Suprapubic skin (tissue), 4 donors: Measurements from ENCODE around the gene LCE2A. TPM values are rescaled to one million over a fixed set of nuclear protein-coding genes. Genes with fewer than 3 reads are reported as not detected.

Experiments used
- DNase-seq, 2 donors: peaks; one replicate each; pipeline ENCODE4 v3.0.0-alpha.2; 2019; ENCODE audit warnings: low spot score in 2 of 2
- H3K27ac ChIP-seq: fragments of 200-600 bp; sonication (generic); one replicate; pipeline ENCODE4 v1.5.1; 2019
- H3K27me3 ChIP-seq: fragments of 200-600 bp; sonication (generic); one replicate; pipeline ENCODE4 v1.5.1; 2019
- H3K36me3 ChIP-seq: fragments of 200-600 bp; sonication (generic); one replicate; pipeline ENCODE4 v1.5.1; 2019
- H3K4me1 ChIP-seq: fragments of 200-600 bp; sonication (generic); one replicate; pipeline ENCODE4 v1.5.1; 2019
- H3K4me3 ChIP-seq: fragments of 200-600 bp; sonication (generic); one replicate; pipeline ENCODE4 v1.5.1; 2019; ENCODE audit warnings: mild to moderate bottlenecking
- H3K9me3 ChIP-seq: fragments of 200-600 bp; sonication (generic); one replicate; pipeline ENCODE4 v1.5.1; 2019
- CTCF ChIP-seq, 2 donors: fragments of 200-600 bp in 1 of 2; fragments of 450-650 bp in 1 of 2; sonication (generic) in 1 of 2; IDR thresholded peaks; one replicate each; pipeline ENCODE4 v1.5.1; 2016 to 2019; ENCODE audit warnings: antibody characterized with exemption in 2 of 2, mild to moderate bottlenecking in 1 of 2, moderate library complexity in 1 of 2
- EP300 ChIP-seq: sonication (generic); formaldehyde crosslinking; IDR thresholded peaks from one replicate; pipeline ENCODE4 v1.6.1; 2017; ENCODE audit warnings: antibody characterized with exemption
- POLR2A ChIP-seq, 2 donors: fragments of 450-650 bp; IDR thresholded peaks; one replicate each; pipeline ENCODE4 v1.6.1; 2017; ENCODE audit warnings: antibody characterized with exemption in 2 of 2, mild to moderate bottlenecking in 2 of 2, moderate library complexity in 2 of 2
- POLR2AphosphoS5 ChIP-seq, 3 donors: sonication (generic); formaldehyde crosslinking; IDR thresholded peaks; one replicate each; pipeline ENCODE4 v1.6.1; 2017; ENCODE audit warnings: antibody characterized with exemption in 3 of 3
- WGBS: methylation state at CpG from one replicate; pipeline ENCODE4 v1.1.5; 2018; 5-methylcytosine and 5-hydroxymethylcytosine counted together
- total RNA-seq, 4 donors: library from RNA; depleted of rRNA; stranded (reverse); fragments of >200 nt; gene quantifications; one replicate each; pipeline ENCODE4 v1.1.0, GENCODE V29; 2016

Gene LCE2A
- total RNA-seq, 4 donors from 2014 or later = 28.2 to 457 (median 159) TPM

- no peak overlapping the region for H3K27ac ChIP-seq
- TF ChIP-seq CTCF (IDR thresholded peaks at IDR 0.05) = no peak
- TF ChIP-seq POLR2AphosphoS5 (IDR thresholded peaks at IDR 0.05) = no peak
- TF ChIP-seq EP300 = no peak
- no peak for TF ChIP-seq POLR2A (IDR thresholded peaks at IDR 0.05)
- no peaks in the 10 kb centered on the region for H3K4me1 ChIP-seq
- no peak overlapping the region for H3K4me3 ChIP-seq
- no peaks in the 10 kb centered on the region for H3K9me3 ChIP-seq
- DNase-seq = no peak
- H3K36me3 ChIP-seq = no peaks in the 10 kb centered on the region
- H3K27me3 ChIP-seq = no peaks in the 10 kb centered on the region
Measured at GRCh38 chr1:152741656-152742055, 43.5 kb downstream of the LCE2A start.

- no peak overlapping the region for H3K27ac ChIP-seq
- TF ChIP-seq POLR2AphosphoS5 (IDR thresholded peaks at IDR 0.05) = no peak
- no peak for TF ChIP-seq POLR2A (IDR thresholded peaks at IDR 0.05)
- TF ChIP-seq EP300 = no peak
- no peak for TF ChIP-seq CTCF (IDR thresholded peaks at IDR 0.05)
- H3K9me3 ChIP-seq = no peaks in the 10 kb centered on the region
Measured at GRCh38 chr1:152743371-152744145, 45.4 kb downstream of the LCE2A start.

GRCh38 chr1:152745289-152745704, 47.2 kb downstream of the LCE2A start:
- H3K4me1 ChIP-seq = no peaks in the 10 kb centered on the region
- H3K27ac ChIP-seq = no peak overlapping the region
- H3K4me3 ChIP-seq = no peak overlapping the region
- TF ChIP-seq POLR2A (IDR thresholded peaks at IDR 0.05) = no peak
- no peak for TF ChIP-seq CTCF (IDR thresholded peaks at IDR 0.05)
- TF ChIP-seq POLR2AphosphoS5 (IDR thresholded peaks at IDR 0.05) = no peak
- no peak for TF ChIP-seq EP300
- no peaks in the 10 kb centered on the region for H3K27me3 ChIP-seq
- no peaks in the 10 kb centered on the region for H3K36me3 ChIP-seq
- no peaks in the 10 kb centered on the region for H3K9me3 ChIP-seq
- 74% methylated on average over 4 of the region's 4 CpGs for WGBS
- DNase-seq = no peak

More at GRCh38 chr1:152743371-152744145, 45.4 kb downstream of the LCE2A start:
- Histone ChIP-seq H3K4me1 (no peaks in the 10 kb centered on the region), H3K36me3 (no peaks in the 10 kb centered on the region), H3K27me3 (no peaks in the 10 kb centered on the region), H3K4me3 (no peak overlapping the region)
- WGBS = 65% methylated on average over 2 of the region's 2 CpGs
- DNase-seq = no peak

- Histone ChIP-seq H3K27me3 (no peaks in the 10 kb centered on the region), H3K27ac (no peak overlapping the region), H3K9me3 (no peaks in the 10 kb centered on the region), H3K4me1 (no peaks in the 10 kb centered on the region), H3K36me3 (no peaks in the 10 kb centered on the region), H3K4me3 (no peak overlapping the region)
- TF ChIP-seq CTCF (IDR thresholded peaks at IDR 0.05) (no peak), POLR2A (IDR thresholded peaks at IDR 0.05) (no peak), POLR2AphosphoS5 (IDR thresholded peaks at IDR 0.05) (no peak), EP300 (no peak)
- 80% methylated on average over 6 of the region's 6 CpGs for WGBS
- no peak for DNase-seq
Measured at GRCh38 chr1:152745765-152746444, 47.8 kb downstream of the LCE2A start.

GRCh38 chr1:152747831-152748230, 49.7 kb downstream of the LCE2A start:
- WGBS = 51% methylated on average over 1 of the region's 1 CpG
- DNase-seq = no peak
- no peaks in the 10 kb centered on the region for H3K36me3 ChIP-seq
- no peaks in the 10 kb centered on the region for H3K27me3 ChIP-seq
- no peaks in the 10 kb centered on the region for H3K9me3 ChIP-seq
- H3K4me1 ChIP-seq = no peaks in the 10 kb centered on the region
- TF ChIP-seq POLR2AphosphoS5 (IDR thresholded peaks at IDR 0.05) (no peak), CTCF (IDR thresholded peaks at IDR 0.05) (no peak), EP300 (no peak), POLR2A (IDR thresholded peaks at IDR 0.05) (no peak)
- no peak overlapping the region for H3K4me3 ChIP-seq
- no peak overlapping the region for H3K27ac ChIP-seq
